GM23338 (cell line): ENCODE results near the gene PRR13. TPM values are rescaled to one million over a fixed set of nuclear protein-coding genes. Genes with fewer than 3 reads are reported as not detected.

Experiments
- EZH2phosphoT487 ChIP-seq: fragments of 200-600 bp; sonication (generic); IDR thresholded peaks from one replicate; pipeline ENCODE4 v1.8.1; 2018; ENCODE audit warnings: antibody characterized with exemption; ENCODE audit not compliant: unreplicated experiment
- POLR2AphosphoS5 ChIP-seq: IDR thresholded peaks from 2 replicates; pipeline ENCODE4 v1.6.1; 2016; ENCODE audit warnings: antibody characterized with exemption, low read depth
- REST ChIP-seq: IDR thresholded peaks from one replicate; pipeline ENCODE4 v1.6.1; 2018; ENCODE audit warnings: antibody characterized with exemption; ENCODE audit not compliant: unreplicated experiment
- STAT1 ChIP-seq: IDR thresholded peaks from one replicate; pipeline ENCODE4 v1.6.1; 2016; ENCODE audit warnings: antibody characterized with exemption; ENCODE audit not compliant: unreplicated experiment
- ZNF114 ChIP-seq: fragments of 250-450 bp; sonication (Bioruptor Pico); IDR thresholded peaks from 2 replicates; pipeline ENCODE4 v1.5.0; 2020; ENCODE audit warnings: mild to moderate bottlenecking, moderate library complexity
- ZNF331 ChIP-seq: fragments of 250-450 bp; sonication (Bioruptor Pico); IDR thresholded peaks from 2 replicates; pipeline ENCODE4 v1.5.0; 2020; ENCODE audit warnings: low read depth, mild to moderate bottlenecking, moderate library complexity
- ZNF462 ChIP-seq: fragments of 250-450 bp; sonication (Bioruptor Pico); IDR thresholded peaks from 2 replicates; pipeline ENCODE4 v1.5.0; 2020; ENCODE audit warnings: mild to moderate bottlenecking, moderate library complexity
- polyA plus RNA-seq: library from polyadenylated mRNA; unstranded; fragments of >200 nt; fragmentation: Nextera tagmentation; extraction: Ambion mirVana; gene quantifications from 2 replicates; pipeline ENCODE4 v1.2.1, GENCODE V29; 2016
- total RNA-seq: library from RNA; depleted of rRNA; stranded (reverse); fragments of >200 nt; shearing (Covaris generic); gene quantifications from 2 replicates; pipeline ENCODE4 v1.2.3, GENCODE V29; 2014

Gene PRR13
- total and polyA plus RNA-seq, 2 experiments from 2014 or later: 70.5 to 303 TPM

GRCh38 chr12:53425515-53426150 lies 15.9 kb upstream of the PRR13 start (continued):
- TF ChIP-seq ZNF462 (CRISPR knock-in tag) (no peak), ZNF331 (CRISPR knock-in tag) (no peak), ZNF114 (CRISPR knock-in tag) (no peak), REST (no peak), POLR2AphosphoS5 (no peak), STAT1 (no peak), EZH2phosphoT487 (no peak)
